Stimulated activated CD8-positive, alpha-beta memory T cell treated with anti-CD3 and anti-CD28 coated beads, Interleukin-4, amount 100 ng/mL, for 48 hours (primary cell): ENCODE results near the gene MAMDC4.
"Not testable (repeated sequence)": the region's sequence is repeated elsewhere in the genome, so short reads cannot be mapped to it uniquely, and the experiment has no call there.

Experiments used
- DNase-seq: peaks from one replicate; pipeline ENCODE4 v3.0.0-alpha.2; 2020

MAMDC4 gene

GRCh38 chr9:136862849-136863622 is 10.9 kb downstream of the MAMDC4 start:
- no peak for DNase-seq

- no peak for DNase-seq
Measured at GRCh38 chr9:136863623-136864273, 11.6 kb downstream of the MAMDC4 start.

- no peak for DNase-seq
Measured at GRCh38 chr9:136865041-136865767, 13.1 kb downstream of the MAMDC4 start.

- DNase-seq = no peak
Measured at GRCh38 chr9:136865768-136866103, 13.6 kb downstream of the MAMDC4 start.

- not testable (repeated sequence) for DNase-seq
Measured at GRCh38 chr9:136866898-136867421, 14.8 kb downstream of the MAMDC4 start.

GRCh38 chr9:136867480-136867879 is 15.3 kb downstream of the MAMDC4 start:
- no peak for DNase-seq

- no peak for DNase-seq
Measured at GRCh38 chr9:136867917-136868316, 15.8 kb downstream of the MAMDC4 start.

- no peak for DNase-seq
Measured at GRCh38 chr9:136868644-136869043, 16.5 kb downstream of the MAMDC4 start.

GRCh38 chr9:136869611-136870010 is 17.5 kb downstream of the MAMDC4 start:
- DNase-seq = not testable (repeated sequence)

- no peak for DNase-seq
Measured at GRCh38 chr9:136875155-136875554, 23.0 kb downstream of the MAMDC4 start.

- no peak for DNase-seq
Measured at GRCh38 chr9:136876476-136876875, 24.3 kb downstream of the MAMDC4 start.

GRCh38 chr9:136880651-136881050 is 28.5 kb downstream of the MAMDC4 start:
- DNase-seq = no peak

GRCh38 chr9:136881691-136882108 is 29.6 kb downstream of the MAMDC4 start:
- DNase-seq = peak; percentile 79

GRCh38 chr9:136882109-136882946 is 30.2 kb downstream of the MAMDC4 start:
- peak; percentile 93 for DNase-seq

- not testable (repeated sequence) for DNase-seq
Measured at GRCh38 chr9:136882947-136883283, 30.8 kb downstream of the MAMDC4 start.

GRCh38 chr9:136883670-136884069 is 31.5 kb downstream of the MAMDC4 start:
- not testable (repeated sequence) for DNase-seq

GRCh38 chr9:136885950-136886578 is 33.9 kb downstream of the MAMDC4 start, which contains the start of gene TRAF2:
TSS of gene TRAF2 (plus strand) at chr9:136886516. CDS start at chr9:136898741, 12,225 bp downstream.
- peak; percentile 97 for DNase-seq

- peak; percentile 59 for DNase-seq
Measured at GRCh38 chr9:136886610-136887597, 34.8 kb downstream of the MAMDC4 start.

GRCh38 chr9:136888454-136888853 is 36.3 kb downstream of the MAMDC4 start:
- no peak for DNase-seq

- DNase-seq = no peak
Measured at GRCh38 chr9:136889858-136890257, 37.7 kb downstream of the MAMDC4 start.

- DNase-seq = no peak
Measured at GRCh38 chr9:136890661-136891060, 38.5 kb downstream of the MAMDC4 start.
